ENCODE results near the gene SEMA6D. TPM values are rescaled to one million over a fixed set of nuclear protein-coding genes. Genes with fewer than 3 reads are reported as not detected.

The SEMA6D gene
- polyA plus RNA-seq, 1 donor (not counting 4 experiments of a cell fraction or from before 2014, with no cell fraction given): 0.67 TPM

DNA sequence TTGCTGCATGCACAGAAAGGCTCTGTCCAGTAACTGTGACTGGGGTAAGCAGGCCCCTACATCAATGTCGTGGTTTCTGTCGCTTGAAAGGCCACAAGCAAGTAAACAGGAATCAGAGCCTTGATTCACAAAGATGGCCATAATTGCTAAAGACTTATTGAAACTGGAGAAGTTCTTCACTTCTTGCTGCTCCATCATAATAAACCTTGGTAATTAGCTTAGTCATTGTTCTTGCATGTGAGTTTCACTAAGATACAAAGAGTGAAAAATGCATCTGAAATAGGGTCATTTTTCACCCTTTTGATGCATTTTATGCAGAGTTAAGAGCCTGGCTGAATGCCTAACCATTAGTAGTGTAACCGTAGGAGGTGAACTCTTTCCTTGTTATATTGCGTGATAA is 3.2 kb downstream of the SEMA6D start:
- dilution Hi-C loops (cut with MboI; ENCODE audit: extremely low pct_ligation_motif_present, low sequenced_read_pairs): no loop called here
- Histone ChIP-seq H3K9ac (ENCODE audit: control insufficient read depth, extremely low read depth, insufficient read depth, low read length) (no peak overlapping the region), H3K4me2 (ENCODE audit: control insufficient read depth, extremely low read depth, insufficient read depth, low read depth, low read length) (no peak overlapping the region)

GRCh38 chr15:47721676-47722075 is 4.4 kb downstream of the SEMA6D start:
- Histone ChIP-seq H3K4me1 (ENCODE audit: control insufficient read depth, extremely low read depth, insufficient read depth, low read length) (peaks cover 7% of the 10 kb centered on the region), H4K20me1 (ENCODE audit: control insufficient read depth, extremely low read depth, insufficient read depth, low read length) (no peaks in the 10 kb centered on the region), H3K36me3 (ENCODE audit: control insufficient read depth in 2 of 2, extremely low read depth in 1 of 2, insufficient read depth in 2 of 2, low read length in 2 of 2) (no peaks in the 10 kb centered on the region), H3K9me3 (ENCODE audit: control insufficient read depth, low read depth, low read length) (no peaks in the 10 kb centered on the region), H3K27ac (ENCODE audit: control insufficient read depth, insufficient read depth, low read length) (no peak overlapping the region), H3K79me2 (ENCODE audit: control insufficient read depth, insufficient read depth, low read length) (no peaks in the 10 kb centered on the region), H3K27me3 (ENCODE audit: control insufficient read depth, extremely low read depth, insufficient read depth, low read length) (peaks cover 3% of the 10 kb centered on the region), H3K4me3 (ENCODE audit: control insufficient read depth in 2 of 3, extremely low read depth in 1 of 3, insufficient read depth in 2 of 3, low read depth in 1 of 3, low read length in 3 of 3) (no peak overlapping the region), H2AFZ (ENCODE audit: control insufficient read depth, low read length) (no peak overlapping the region), H3K9ac (ENCODE audit: control insufficient read depth, extremely low read depth, insufficient read depth, low read length) (no peak overlapping the region), H3K9me1 (ENCODE audit: control insufficient read depth, extremely low read depth, insufficient read depth, low read length) (no peaks in the 10 kb centered on the region), H3K4me2 (ENCODE audit: control insufficient read depth, extremely low read depth, insufficient read depth, low read depth, low read length) (no peak overlapping the region)
- dilution Hi-C loops (cut with MboI; ENCODE audit: extremely low pct_ligation_motif_present, low sequenced_read_pairs): no loop called here
- TF ChIP-seq, protein P1, sequence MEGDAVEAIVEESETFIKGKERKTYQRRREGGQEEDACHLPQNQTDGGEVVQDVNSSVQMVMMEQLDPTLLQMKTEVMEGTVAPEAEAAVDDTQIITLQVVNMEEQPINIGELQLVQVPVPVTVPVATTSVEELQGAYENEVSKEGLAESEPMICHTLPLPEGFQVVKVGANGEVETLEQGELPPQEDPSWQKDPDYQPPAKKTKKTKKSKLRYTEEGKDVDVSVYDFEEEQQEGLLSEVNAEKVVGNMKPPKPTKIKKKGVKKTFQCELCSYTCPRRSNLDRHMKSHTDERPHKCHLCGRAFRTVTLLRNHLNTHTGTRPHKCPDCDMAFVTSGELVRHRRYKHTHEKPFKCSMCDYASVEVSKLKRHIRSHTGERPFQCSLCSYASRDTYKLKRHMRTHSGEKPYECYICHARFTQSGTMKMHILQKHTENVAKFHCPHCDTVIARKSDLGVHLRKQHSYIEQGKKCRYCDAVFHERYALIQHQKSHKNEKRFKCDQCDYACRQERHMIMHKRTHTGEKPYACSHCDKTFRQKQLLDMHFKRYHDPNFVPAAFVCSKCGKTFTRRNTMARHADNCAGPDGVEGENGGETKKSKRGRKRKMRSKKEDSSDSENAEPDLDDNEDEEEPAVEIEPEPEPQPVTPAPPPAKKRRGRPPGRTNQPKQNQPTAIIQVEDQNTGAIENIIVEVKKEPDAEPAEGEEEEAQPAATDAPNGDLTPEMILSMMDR (optimal IDR thresholded peaks at IDR 0.05 in 1 of 3, IDR thresholded peaks at IDR 0.05 in 1 of 3, conservative IDR thresholded peaks at IDR 0.05 in 1 of 3; ENCODE audit: extremely low read depth in 1 of 3, insufficient read depth in 2 of 3, low read length in 3 of 3): no peak
- no peak for TF ChIP-seq EZH2 (IDR thresholded peaks at IDR 0.05; ENCODE audit: low read length)
- no peak for DNase-seq (ENCODE audit: low read depth, low spot score)
- no peak for FAIRE-seq

More for the DNA sequence above, 3.2 kb downstream of the SEMA6D start:
- FAIRE-seq: no peak
- no peaks in the 10 kb centered on the region for H3K9me3 ChIP-seq (ENCODE audit: control insufficient read depth, low read depth, low read length)
- H3K27ac ChIP-seq (ENCODE audit: control insufficient read depth, insufficient read depth, low read length): no peak overlapping the region
- no peaks in the 10 kb centered on the region for H3K36me3 ChIP-seq (ENCODE audit: control insufficient read depth in 2 of 2, extremely low read depth in 1 of 2, insufficient read depth in 2 of 2, low read length in 2 of 2)
- DNase-seq (ENCODE audit: low read depth, low spot score): no peak
- TF ChIP-seq EZH2 (IDR thresholded peaks at IDR 0.05; ENCODE audit: low read length): no peak
- TF ChIP-seq, protein P1 (optimal IDR thresholded peaks at IDR 0.05 in 1 of 3, IDR thresholded peaks at IDR 0.05 in 1 of 3, conservative IDR thresholded peaks at IDR 0.05 in 1 of 3; ENCODE audit: extremely low read depth in 1 of 3, insufficient read depth in 2 of 3, low read length in 3 of 3): no peak
- H3K4me3 ChIP-seq (ENCODE audit: control insufficient read depth in 2 of 3, extremely low read depth in 1 of 3, insufficient read depth in 2 of 3, low read depth in 1 of 3, low read length in 3 of 3): no peak overlapping the region
- H3K4me1 ChIP-seq (ENCODE audit: control insufficient read depth, extremely low read depth, insufficient read depth, low read length): no peaks in the 10 kb centered on the region
- no peaks in the 10 kb centered on the region for H3K9me1 ChIP-seq (ENCODE audit: control insufficient read depth, extremely low read depth, insufficient read depth, low read length)
- no peak overlapping the region for H2AFZ ChIP-seq (ENCODE audit: control insufficient read depth, low read length)
- H3K27me3 ChIP-seq (ENCODE audit: control insufficient read depth, extremely low read depth, insufficient read depth, low read length): peaks cover 3% of the 10 kb centered on the region
- H4K20me1 ChIP-seq (ENCODE audit: control insufficient read depth, extremely low read depth, insufficient read depth, low read length): no peaks in the 10 kb centered on the region
- no peaks in the 10 kb centered on the region for H3K79me2 ChIP-seq (ENCODE audit: control insufficient read depth, insufficient read depth, low read length)
